NOMO-1 (cell line): ENCODE results near the gene SPON1.

ENCODE experiments used
- DNase-seq, 2 experiments: peaks; one replicate each; lab custom pipeline; 2025; ENCODE audit not compliant: unreplicated experiment in 2 of 2; lab: John Stamatoyannopoulos, UW

Gene SPON1

DNA sequence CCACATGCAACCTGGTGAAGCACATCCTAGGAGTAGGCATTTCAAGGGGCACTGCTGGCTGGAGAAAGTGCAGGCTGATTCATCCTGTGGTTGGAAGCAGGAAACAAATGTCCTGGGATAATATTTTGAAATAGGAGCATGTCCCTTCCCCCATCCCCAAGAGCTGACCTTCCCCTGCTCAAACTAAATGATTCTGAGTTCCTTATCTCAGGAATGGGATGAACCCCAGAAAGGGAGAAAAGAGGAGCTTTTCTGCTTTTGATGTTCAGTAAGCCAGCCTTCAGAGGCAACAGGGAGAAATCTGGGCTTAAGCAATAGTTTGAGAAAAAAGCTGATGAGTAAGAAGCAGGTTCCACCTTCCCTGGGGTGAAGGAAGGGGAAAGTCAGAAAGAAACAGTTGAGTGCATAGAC is 19.5 kb upstream of the SPON1 start:
- no peak for DNase-seq

- DNase-seq = no peak
These were observed 18.5 kb upstream of the SPON1 start for GRCh38 chr11:13944016-13944415.

- no peak for DNase-seq
These were observed 17.6 kb upstream of the SPON1 start for GRCh38 chr11:13944911-13945425.

- no peak for DNase-seq
These were observed 15.1 kb upstream of the SPON1 start for GRCh38 chr11:13947379-13947778.

DNA sequence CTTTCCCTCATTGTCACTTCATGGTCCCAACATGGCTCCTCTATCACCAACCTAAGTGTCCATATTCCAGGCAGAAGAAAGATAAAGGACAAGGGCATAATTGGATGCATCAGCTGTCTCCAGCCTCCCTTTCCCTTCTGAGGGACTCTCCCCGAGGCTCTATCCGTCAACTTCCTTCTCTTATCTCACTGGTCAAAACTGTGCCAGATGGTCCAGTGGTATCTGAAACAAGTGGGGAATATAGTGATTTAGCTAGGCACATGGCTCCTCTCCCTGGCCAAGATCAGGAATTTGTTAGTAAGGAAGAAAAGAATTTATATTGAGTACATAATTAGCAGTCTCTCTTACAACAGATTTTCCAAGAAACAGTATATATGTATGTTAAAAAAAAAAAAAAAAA is 12.6 kb upstream of the SPON1 start:
- no peak for DNase-seq

- DNase-seq = peak in 1 of 2 experiments; percentile 3
These were observed 10.3 kb upstream of the SPON1 start for GRCh38 chr11:13952221-13952620.

GRCh38 chr11:13952668-13953067 is 9.9 kb upstream of the SPON1 start:
- no peak for DNase-seq

- DNase-seq = no peak
These were observed 7.9 kb upstream of the SPON1 start for GRCh38 chr11:13954591-13954990.

- peak in 1 of 2 experiments; percentile 30 for DNase-seq
These were observed 6.5 kb upstream of the SPON1 start for GRCh38 chr11:13955971-13956421.

DNA sequence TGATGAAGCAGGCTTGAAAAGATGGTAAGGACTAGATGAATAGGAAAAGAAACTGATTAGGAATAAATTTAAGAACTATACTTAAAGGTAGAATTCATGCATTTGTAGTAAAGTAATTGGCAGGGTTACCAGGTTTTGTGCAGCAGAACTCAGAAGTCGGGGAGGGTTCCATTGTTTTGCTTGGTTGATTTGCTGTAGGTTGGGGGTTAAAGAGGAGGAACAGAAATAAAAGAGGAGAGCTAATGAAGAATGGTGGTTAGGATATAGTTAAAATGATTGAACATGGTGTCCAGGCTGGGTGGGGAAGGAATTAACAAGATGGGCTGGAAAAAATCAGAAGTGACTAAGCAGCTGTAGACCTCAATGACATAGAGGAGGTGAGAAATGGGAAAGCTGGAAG is 5.5 kb upstream of the SPON1 start:
- DNase-seq = no peak

DNA sequence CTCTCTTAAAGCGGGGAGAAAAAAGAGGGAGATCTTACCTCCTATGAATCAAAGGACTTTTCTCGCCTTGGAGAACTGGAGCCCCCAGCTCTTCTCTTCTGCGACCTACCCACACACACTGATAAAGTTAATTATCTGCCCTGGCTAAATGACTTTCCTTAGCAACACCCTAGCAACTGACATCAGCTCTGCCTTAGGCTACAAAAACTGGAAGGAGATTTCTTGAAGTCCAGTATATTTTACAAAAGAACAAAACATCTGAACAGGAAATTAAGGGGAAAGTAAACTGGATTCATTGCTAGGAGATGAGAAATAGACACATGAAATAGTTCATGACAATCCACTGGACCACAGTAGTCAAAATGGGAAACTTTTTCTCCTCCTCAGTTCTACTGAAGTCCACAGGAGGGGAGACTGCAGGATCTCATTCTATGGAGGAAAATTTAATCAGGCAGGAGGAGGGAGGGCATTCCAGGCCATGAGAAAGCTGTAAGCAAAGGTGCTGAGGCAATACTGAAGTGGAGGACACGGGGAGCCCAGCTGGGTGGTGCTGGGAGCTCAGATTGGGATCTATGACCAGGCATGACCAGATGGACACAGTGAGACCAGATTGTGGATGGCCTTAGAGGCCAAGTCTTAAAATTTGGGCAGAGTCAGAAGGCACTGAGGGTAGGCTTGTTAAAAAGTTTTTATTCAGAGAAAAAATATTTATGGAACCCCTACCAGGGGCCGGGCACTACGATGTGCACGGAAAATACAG is 3.7 kb upstream of the SPON1 start:
- DNase-seq = no peak

- no peak for DNase-seq
These were observed 343 bp upstream of the SPON1 start for GRCh38 chr11:13962198-13962561.

DNA sequence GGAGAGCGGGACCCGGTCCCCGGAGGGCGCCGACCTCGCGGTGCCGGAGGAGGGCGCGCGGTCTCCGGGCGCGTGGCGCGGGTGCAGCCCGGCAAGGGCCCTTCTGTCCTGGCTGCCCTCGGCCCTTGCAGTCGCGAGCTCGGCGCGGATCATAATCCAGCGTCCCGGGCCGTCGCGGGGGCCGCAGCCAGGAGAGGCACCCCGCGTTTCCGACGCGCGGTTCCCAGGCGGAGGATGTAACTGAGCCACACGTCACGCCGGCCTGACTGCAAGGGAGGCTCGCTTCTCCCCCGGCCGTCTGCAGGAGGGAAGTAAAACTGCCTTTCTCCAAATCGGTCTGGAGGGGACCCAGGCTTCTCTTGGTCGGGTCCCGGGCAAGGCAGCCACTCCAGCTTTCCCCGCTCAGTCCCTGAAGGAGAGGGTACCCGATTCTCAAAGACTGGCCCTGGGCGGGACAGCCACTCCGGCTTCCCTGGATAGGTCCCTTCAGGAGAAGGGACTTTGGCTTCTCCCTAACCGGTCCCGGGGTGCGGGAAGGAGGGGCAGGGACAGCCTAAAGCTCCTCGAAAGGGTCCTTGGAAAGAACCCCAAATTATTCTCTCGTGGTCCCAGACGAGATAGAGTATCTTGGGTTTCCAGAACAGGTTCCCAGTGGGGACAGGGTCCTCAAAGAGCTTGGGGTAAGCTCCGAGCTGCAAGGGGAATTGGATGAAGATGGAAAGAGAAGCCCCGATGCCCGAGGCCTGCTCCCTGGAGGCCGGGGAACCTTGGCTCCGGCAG is 836 bp downstream of the SPON1 start:
- DNase-seq = peak in 1 of 2 experiments; percentile 69

GRCh38 chr11:13963949-13964770 is 1.6 kb downstream of the SPON1 start:
- no peak for DNase-seq

- no peak for DNase-seq
These were observed 2.2 kb downstream of the SPON1 start for GRCh38 chr11:13964771-13965074.

DNA sequence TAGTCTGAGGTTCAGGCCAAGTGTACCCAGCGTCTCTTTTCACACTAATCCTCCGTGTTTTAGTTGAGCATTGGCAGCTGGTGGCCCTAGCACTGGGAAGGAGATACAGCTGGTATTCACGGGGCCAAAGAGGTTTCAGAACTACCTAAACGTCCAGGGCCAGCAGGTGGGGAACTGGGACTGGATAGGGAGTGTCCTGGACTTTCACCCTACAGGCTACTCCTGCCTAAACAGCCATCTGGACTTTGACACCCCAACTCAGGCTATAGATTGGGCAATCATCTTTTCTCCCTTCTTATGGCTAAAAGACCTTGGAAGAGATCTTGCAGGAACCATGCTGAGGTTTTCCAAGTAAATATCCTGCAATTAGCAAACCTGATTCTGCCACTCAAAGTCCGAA is 2.8 kb downstream of the SPON1 start:
- DNase-seq = no peak

GRCh38 chr11:13966013-13966412 is 3.5 kb downstream of the SPON1 start:
- no peak for DNase-seq

DNA sequence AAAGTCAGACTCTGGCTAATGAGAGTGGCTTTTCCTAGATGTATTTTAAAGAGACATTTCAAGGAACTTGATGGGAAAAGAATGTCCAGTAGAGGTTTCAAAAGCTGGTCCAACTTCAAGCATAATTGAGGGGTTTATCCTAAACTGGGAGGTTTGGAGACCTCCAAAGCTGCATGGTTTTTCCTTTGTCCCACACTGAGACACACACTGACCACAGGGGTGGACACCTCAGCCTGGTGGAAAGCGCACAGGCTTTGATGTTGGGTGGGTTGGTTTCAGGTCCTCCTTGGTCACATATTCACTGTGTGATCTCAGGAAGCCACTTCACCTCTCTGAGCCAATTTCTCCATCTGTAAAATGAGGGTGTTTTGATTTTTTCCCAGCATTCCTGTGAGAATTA is 4.0 kb downstream of the SPON1 start:
- DNase-seq = no peak

DNA sequence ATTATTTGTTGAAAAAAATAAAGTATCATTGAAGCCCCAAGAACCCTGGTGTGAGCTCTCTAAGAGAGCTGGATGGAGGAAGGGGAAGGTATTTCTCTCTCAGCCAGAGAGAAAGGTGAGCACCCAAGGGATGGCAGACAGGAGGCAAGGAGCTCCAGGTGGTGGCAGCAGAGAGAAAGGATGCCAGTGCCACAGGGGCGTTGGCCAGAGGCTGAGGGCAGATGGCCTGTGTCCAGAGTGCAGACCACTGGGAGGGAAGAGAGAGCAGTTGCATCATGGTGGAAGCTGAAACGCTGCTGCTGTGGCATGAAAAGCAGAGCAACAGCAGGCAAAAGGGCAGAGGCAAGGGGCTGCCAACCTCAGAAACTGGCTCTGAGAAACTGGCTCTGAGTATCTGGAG is 8.5 kb downstream of the SPON1 start:
- DNase-seq = no peak

DNA sequence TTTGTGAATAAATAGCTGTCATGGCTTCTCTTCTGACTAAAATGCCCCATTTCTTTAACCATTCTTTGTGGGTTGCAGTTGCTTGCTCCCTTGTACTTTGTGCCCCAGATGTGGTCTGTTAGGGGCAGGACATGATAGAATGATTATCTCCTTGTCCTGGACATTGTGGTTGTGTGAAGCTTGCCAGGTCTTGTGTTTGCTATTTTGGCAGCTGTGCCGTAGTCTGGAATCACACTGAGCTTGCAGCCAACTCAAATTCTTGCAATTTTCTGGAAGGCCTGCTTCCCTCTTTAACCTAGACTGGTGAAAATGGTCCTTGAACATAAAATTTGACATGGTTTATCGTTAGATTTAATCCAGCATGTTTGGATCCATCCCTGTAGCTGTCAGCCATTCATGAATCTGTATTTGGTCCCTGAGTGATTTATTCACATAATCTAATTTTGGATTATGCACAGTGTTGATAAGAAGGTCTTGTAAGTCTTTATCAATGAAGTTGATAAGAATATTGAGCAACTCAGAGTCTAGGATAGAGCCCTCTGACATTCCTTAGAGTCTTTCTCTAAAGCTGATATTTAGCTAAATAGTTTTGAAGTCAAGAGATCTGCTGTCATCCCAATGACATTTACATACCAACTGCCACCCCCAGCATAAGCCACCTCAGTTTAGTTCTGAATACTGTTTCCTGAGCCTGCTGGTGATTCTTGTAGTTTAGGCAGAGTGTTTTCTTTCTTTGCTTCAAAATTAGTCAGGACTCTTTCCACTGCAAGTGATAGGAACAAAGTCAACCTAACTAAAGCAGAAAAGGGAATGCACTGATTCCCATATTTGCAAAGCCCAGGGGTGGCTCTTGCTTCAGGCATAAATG is 9.8 kb downstream of the SPON1 start:
- no peak for DNase-seq
